ENCODE measurements around the gene ATG5.

DNA sequence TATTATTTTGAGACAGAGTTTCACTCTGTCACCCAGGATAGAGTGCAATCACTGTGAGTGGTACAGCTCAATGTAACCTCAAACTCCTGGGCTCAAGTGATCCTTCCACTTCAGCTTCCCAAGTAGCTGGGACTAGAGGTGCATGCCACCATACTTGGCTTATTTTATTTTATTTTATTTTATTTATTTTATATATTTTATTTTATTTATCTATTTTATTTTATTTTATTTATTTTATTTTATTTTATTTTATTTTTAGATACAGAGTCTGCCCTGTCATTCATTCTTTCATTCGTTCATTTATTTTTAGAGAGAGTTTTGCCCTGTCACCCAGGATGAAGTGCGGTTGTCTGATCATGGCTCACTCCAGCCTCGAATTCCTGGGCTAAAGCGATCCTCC is 35.5 kb downstream of the ATG5 start:
- no peak for TF ChIP-seq EZH2 (IDR thresholded peaks at IDR 0.05; ENCODE audit: low read length)
- TF ChIP-seq, protein P1, sequence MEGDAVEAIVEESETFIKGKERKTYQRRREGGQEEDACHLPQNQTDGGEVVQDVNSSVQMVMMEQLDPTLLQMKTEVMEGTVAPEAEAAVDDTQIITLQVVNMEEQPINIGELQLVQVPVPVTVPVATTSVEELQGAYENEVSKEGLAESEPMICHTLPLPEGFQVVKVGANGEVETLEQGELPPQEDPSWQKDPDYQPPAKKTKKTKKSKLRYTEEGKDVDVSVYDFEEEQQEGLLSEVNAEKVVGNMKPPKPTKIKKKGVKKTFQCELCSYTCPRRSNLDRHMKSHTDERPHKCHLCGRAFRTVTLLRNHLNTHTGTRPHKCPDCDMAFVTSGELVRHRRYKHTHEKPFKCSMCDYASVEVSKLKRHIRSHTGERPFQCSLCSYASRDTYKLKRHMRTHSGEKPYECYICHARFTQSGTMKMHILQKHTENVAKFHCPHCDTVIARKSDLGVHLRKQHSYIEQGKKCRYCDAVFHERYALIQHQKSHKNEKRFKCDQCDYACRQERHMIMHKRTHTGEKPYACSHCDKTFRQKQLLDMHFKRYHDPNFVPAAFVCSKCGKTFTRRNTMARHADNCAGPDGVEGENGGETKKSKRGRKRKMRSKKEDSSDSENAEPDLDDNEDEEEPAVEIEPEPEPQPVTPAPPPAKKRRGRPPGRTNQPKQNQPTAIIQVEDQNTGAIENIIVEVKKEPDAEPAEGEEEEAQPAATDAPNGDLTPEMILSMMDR (optimal IDR thresholded peaks at IDR 0.05 in 1 of 3, IDR thresholded peaks at IDR 0.05 in 1 of 3, conservative IDR thresholded peaks at IDR 0.05 in 1 of 3; ENCODE audit: extremely low read depth in 1 of 3, insufficient read depth in 2 of 3, low read length in 3 of 3) = no peak

All from keratinocyte (primary cell).